GM18867 (cell line): ENCODE measurements around the gene UBR4.

Experiments
- ATAC-seq: cut with Tn5 transposase; IDR thresholded peaks from one replicate; pipeline ENCODE4 v1.9.1; 2021; ENCODE audit warnings: mild to moderate bottlenecking, moderate library complexity; ENCODE audit not compliant: unreplicated experiment

The UBR4 gene

DNA sequence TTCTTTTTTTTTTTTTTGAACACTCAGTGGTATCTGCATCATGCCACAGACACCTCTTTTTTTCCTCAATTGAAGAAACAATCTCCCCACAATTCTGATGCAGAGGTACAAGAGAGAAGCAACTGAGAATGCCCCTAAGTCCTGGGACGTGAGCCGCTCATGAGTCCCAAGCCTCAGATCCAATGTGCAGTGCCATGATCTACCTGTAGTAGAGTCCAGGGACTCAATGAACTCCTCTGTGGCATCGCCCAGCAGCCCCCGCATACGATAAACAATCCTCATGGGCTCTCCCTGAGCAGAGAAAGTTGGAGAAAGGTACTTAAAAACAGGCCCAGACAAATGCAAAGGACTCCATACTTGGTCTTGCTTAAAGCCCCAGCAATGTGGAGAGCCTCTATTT is 113.1 kb downstream of the UBR4 start:
- ATAC-seq: no peak

GRCh38 chr1:19096036-19096833 is 113.8 kb downstream of the UBR4 start:
- no peak for ATAC-seq

DNA sequence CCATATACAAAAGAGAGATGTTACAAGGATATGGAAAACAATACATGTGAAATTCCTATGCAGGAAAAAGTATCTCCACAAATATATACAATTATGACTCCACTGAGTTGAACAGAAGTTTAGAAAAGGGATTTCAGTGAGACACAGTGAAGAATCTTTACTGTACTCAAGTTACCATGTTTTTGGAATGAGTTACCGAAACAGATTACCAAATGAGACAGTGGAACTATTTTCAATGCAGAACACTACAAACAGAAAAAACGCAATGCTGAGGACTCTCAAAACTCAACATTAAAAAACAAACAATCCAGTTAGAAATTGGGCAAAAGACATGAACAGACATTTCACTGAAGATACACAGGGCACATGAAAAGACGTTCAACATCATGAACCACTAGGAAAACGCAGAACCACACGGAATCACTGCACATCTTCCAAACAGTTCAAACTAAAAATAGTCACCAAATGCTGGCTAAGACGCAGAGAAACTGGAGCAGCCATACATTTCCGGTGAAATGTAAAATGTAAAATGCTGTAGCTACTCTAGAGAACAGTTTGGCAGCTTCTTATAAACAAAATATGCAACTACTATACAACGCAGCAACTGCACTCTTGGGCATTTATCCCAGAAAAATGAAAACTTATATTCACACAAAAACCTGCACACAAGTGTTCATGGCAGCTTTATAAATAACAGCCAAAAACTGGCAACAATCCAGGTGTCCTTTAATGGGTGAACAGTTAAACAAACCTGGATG is 118.7 kb downstream of the UBR4 start:
- no peak for ATAC-seq

DNA sequence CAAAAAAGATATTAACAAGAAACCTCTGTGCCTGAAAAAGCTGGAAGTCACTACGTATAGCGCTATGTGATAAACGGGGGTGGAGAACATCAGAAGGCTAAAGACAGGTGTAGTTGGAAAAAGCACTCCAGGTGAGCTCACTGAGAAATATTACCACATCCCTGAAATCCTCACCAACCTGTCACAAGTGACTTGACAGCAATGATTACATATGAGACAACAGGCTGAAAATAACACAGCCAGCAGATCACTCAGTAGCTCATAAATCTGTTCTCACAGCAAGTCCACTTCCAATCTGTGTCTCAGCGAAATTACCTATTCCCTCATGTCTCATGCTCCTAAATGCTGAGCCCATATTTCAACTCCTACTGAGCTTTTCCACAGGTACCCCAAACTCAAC is 120.5 kb downstream of the UBR4 start:
- ATAC-seq: no peak

DNA sequence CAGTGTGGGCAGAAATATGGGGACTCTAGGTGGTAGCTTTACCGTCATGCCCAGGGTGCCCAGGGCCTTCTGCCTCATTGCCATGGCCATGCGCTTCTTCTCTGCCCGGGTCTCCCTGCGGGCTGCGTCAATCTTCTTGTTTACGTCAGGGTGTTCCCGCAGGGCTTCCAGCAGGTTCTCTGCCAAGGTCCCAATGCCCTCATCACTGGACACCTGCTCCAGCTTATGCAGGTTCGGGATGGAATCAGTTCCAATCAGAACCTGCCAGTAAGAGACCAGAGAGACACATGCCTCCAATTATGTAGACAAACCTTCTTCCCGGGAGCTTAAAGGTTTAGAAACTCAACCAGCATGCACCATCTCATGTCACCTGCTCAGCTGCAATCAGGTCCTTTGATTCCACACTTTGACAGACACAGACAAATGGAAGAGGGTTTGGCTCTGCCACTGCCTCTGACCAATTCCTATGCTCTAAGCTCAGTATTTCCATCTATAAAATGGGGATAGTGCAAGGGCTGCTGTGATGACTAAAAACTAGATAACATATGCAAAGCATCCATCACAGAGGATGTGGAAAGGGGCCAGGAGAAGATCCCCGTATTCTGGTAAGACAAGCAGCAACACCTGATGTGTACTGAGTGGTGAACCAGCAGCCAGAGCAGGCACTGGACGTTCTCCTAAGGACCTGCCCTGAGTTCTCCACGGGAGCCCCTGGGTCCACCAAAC is 121.2 kb downstream of the UBR4 start:
- ATAC-seq: no peak

DNA sequence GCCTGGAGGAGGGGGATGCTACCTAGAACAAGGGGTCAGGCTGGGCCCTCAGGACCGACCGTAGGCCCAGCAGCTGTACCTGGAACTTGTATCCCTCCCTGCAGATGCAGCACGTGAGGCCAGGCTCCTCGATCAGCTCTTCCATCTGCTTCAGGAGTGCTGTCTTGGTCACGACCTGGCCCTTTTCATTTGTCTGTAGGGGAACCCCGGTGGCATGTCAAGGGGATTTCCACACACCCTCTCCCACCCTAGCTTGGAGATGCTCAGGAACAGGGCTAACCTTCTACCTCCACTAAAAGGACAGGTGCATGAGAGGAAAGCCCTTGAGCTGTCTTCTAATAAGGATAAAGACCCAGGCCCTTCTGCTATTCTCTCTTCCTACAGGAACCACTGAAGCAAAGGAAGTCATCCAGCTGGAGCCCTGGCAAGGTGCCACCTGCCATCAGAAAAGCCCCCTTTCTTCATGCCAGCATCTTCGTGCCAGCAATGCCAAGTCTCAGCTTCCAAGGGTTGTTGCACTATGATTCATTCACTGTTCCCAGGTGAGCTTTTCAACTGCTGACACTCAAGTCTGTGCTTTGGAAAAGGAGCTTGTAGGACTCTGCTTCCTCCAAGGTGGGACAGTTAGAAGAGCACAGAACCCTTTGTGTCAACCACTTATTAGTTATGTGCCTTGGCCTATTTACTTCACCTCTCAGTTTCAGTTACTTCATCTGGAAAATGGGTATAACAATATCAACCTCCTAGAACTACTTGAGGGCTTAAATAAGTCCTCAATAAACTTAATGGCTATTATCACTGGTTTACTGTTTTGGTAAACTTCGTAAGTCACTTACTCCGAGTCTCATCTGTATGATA is 122.1 kb downstream of the UBR4 start:
- no peak for ATAC-seq

- ATAC-seq: no peak
Observed at GRCh38 chr1:19087017-19087736, 122.9 kb downstream of the UBR4 start.

- no peak for ATAC-seq
Observed at GRCh38 chr1:19086176-19086875, 123.7 kb downstream of the UBR4 start.

DNA sequence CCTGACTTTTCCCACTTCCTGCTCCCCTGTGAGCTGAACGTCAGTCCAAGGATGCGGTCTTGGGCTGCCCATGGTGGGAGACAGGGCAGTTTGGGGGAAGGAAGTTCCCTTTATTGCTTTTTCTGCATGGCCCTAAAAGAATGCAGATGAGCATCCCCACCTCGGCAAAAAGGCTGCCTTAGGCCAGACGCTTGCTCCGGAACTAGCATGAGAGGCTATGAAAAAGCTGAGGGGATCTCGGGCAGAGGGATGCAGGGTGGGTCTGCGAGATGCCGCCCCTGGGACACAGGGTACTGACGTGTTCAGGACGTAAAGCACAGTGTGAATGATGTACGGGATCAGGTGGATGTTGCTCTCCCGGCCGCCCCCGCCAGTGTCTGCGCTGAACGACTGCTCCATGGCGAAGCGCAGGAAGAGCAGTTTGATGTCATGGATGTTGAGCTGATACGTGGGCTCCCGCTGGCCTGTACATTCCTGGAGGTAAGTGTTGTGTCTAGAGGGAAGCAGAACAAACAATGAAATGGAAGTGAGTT is 125.8 kb downstream of the UBR4 start:
- ATAC-seq: no peak

DNA sequence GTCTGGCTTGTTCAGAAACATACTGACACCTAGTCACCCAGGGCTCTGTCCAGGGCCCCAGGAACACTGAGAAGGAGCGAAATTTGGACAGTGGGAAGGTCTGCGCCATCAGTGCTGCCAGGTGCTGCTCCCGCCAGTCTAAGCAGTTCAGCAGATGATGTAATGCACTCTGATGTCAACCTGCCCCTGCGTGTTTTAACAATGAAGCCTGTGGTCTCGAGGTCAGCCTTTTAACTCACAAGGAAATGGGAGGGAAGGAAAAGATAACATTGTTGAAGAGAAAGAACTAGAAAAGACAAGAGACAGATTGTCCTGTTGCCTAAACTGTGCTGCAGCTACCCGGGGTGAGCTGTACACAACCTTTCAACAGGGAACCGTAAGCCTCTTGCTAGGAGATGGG is 127.0 kb downstream of the UBR4 start:
- no peak for ATAC-seq

DNA sequence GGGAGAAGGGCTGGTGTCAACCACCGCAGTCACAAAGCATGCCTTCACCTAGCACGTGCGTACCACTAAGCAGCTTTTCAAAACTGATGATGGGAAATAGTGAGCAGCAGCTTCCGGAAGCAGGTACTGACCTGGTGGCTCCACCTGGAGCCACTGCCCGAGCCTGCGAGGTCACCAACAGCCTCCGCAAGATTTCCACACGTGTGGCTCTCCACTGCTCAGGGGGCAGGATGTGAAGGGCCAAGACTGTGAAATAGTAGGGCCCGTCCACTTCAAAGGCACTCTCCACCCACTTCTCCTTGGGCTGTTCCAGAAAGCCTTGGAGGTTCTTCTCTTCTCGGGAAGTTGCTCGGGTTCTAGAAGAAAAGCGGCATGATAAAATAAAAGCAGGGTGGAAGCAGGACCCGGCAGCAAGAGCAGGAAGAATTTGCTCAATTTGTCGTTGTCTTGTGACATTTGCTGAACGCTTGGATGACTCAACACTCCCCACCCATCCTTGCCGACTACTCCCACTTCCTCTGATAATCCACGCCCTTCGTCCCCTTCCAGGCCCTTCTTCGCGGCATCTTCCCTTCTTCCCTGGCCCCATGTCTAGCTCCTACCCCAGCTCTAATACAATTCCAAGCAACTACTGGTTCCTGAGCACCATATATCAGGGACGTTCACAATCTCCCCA is 128.7 kb downstream of the UBR4 start:
- ATAC-seq: no peak

GRCh38 chr1:19080721-19081120 is 129.3 kb downstream of the UBR4 start:
- no peak for ATAC-seq

GRCh38 chr1:19079541-19080472 is 130.3 kb downstream of the UBR4 start:
- no peak for ATAC-seq

- no peak for ATAC-seq
Observed at GRCh38 chr1:19078536-19078935, 131.5 kb downstream of the UBR4 start.

- ATAC-seq: no peak
Observed at GRCh38 chr1:19076841-19077616, 133.0 kb downstream of the UBR4 start.

DNA sequence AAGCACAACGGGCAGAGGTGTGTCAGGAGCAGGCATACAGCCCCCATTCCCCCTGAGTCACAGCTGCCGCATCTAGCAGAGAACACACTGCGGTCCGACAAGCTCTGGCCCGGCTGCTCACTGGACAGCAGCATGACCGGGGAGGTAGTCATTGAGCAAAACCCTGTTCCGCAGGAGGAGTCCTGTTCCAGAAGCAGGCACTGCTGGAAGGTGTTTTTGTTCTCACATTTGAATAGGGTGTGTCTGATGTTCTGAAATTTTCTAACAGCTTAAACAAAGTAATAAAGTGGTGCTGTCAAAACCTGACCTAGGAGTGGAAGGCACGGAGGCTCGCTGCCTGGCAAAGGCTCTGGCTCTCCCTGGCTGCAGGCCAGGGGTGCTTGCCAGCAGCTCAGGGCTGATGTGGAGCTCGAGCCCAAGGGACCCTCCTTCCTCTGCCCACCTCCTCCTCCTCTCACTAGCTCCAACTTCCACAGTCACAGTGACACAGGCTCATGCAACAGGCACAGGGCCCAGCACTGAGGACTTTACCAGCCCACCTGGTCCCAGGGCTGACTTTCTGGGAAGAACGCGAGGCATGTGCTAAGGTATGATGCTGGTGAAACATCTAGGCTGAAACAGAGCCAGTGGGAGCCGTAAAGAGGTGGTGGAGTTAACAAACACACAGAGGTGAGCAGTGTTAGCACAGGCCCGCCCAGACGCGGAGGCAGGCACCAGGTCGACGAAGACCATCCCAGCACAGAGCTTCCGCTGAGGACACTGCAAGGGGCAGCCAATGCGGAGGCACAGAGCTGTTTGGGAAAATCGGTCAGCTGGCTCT is 135.0 kb downstream of the UBR4 start:
- no peak for ATAC-seq
